ENCODE results near the gene PAX5.

Gene PAX5

GRCh38 chr9:36928670-36929349, 105.3 kb downstream of the PAX5 start (continued):
- no peak for TF ChIP-seq ZNF830 (tag by site-specific recombination; IDR thresholded peaks at IDR 0.05; ENCODE audit: low read depth)
- no peak for TF ChIP-seq YY1 (tag by site-specific recombination; IDR thresholded peaks at IDR 0.05)
- no peak for TF ChIP-seq PBX3 (CRISPR knock-in tag; IDR thresholded peaks at IDR 0.05)
- no peak for TF ChIP-seq ZNF274 (IDR thresholded peaks at IDR 0.05; ENCODE audit: low read length)
- TF ChIP-seq ZNF274 (tag by site-specific recombination; IDR thresholded peaks at IDR 0.05; ENCODE audit: borderline replicate concordance) = no peak
- 0 out of 2 replicates have a peak, but pooled peaks have one; percentile 24 for TF ChIP-seq ZBTB17 (tag by site-specific recombination; IDR thresholded peaks at IDR 0.05)
- no peak for TF ChIP-seq ZNF280D (tag by site-specific recombination; IDR thresholded peaks at IDR 0.05)
- TF ChIP-seq ZNF561 (tag by site-specific recombination; IDR thresholded peaks at IDR 0.05; ENCODE audit: borderline replicate concordance) = peak; percentile 78; the same call in 1 of the 2 replicates
- no peak for TF ChIP-seq ZNF501 (tag by site-specific recombination; IDR thresholded peaks at IDR 0.05)
- TF ChIP-seq ZNF404 (tag by site-specific recombination; IDR thresholded peaks at IDR 0.05) = no peak
- TF ChIP-seq ZNF202 (tag by site-specific recombination; IDR thresholded peaks at IDR 0.05; ENCODE audit: borderline replicate concordance) = no peak
- TF ChIP-seq ZNF16 (tag by site-specific recombination; IDR thresholded peaks at IDR 0.05; ENCODE audit: low read depth) = no peak

GRCh38 chr9:36928210-36928609, 105.9 kb downstream of the PAX5 start:
- Histone ChIP-seq H3K36me3 (ENCODE audit: control insufficient read depth in 2 of 2, insufficient read depth in 1 of 2, low read length in 2 of 2) (no peaks in the 10 kb centered on the region), H3K4me3 (ENCODE audit: low read depth, low read length) (no peak overlapping the region), H3K4me1 (ENCODE audit: control insufficient read depth, insufficient read depth, low read length) (peaks cover 19% of the 10 kb centered on the region), H3K9me3 (ENCODE audit: control insufficient read depth, insufficient read depth, low read depth, low read length) (no peaks in the 10 kb centered on the region), H3K27ac (ENCODE audit: extremely low read depth, low read depth, low read length) (peak overlapping the region; percentile 4; the same call in 1 of the 2 replicates)
- ChIA-PET POLR2A (no interaction called here), CTCF (interaction anchor here (0.9 kb wide), 1 partner anchor 65 kb away, joined by 3 read pairs; no protein-coding TSS in a partner anchor)
- peak; percentile 93 for TF ChIP-seq ZFP3 (tag by site-specific recombination; IDR thresholded peaks at IDR 0.05; ENCODE audit: low read depth)
- TF ChIP-seq BCL11A (tag by site-specific recombination; IDR thresholded peaks at IDR 0.05; ENCODE audit: low read depth) = no peak

- Histone ChIP-seq H3K36me3 (ENCODE audit: control insufficient read depth in 2 of 2, insufficient read depth in 1 of 2, low read length in 2 of 2) (no peaks in the 10 kb centered on the region), H3K9me3 (ENCODE audit: control insufficient read depth, insufficient read depth, low read depth, low read length) (no peaks in the 10 kb centered on the region), H3K27ac (ENCODE audit: extremely low read depth, low read depth, low read length) (no peak overlapping the region; the same call in 1 of the 2 replicates), H3K4me1 (ENCODE audit: control insufficient read depth, insufficient read depth, low read length) (peaks cover 21% of the 10 kb centered on the region), H3K4me3 (ENCODE audit: low read depth, low read length) (no peak overlapping the region)
- TF ChIP-seq SCRT1 (tag by site-specific recombination; IDR thresholded peaks at IDR 0.05; ENCODE audit: borderline replicate concordance) = no peak
- peak; percentile 39; the same call in 1 of the 2 replicates for TF ChIP-seq CTCF (tag by site-specific recombination; IDR thresholded peaks at IDR 0.05)
- POLR2A ChIA-PET = no interaction called here
- CTCF ChIA-PET = no interaction called here
Measured at GRCh38 chr9:36924757-36925432, 109.2 kb downstream of the PAX5 start.

Data from HEK293 (cell line).